SKM-1 (cell line): ENCODE measurements around the gene DECR2.
"Not testable (repeated sequence)": the region's sequence is repeated elsewhere in the genome, so short reads cannot be mapped to it uniquely, and the experiment has no call there.

Source experiments
- DNase-seq: peaks from one replicate; lab custom pipeline; 2025; ENCODE audit not compliant: unreplicated experiment; lab: John Stamatoyannopoulos, UW

DECR2 gene

DNA sequence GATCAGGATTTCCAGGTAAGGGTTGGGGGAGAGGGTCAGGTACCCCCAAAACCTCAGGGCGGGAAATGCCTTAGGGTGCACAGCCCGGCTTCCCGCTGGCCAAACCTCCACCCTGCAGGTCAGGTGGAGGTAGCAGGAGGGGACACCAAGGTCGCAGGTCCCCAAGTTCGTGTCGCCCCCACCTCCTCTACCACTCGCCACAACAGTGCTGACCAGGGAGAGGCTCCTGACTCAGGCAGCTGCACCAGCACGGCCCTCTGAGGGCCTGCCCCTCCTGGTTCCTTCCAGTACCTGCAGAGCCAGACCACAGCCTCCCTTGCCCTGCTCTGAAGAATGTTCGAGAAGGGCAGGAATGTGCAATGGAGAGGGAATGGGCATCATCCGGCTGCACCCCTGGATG, 35.2 kb upstream of the DECR2 start:
- DNase-seq, result no peak

DNA sequence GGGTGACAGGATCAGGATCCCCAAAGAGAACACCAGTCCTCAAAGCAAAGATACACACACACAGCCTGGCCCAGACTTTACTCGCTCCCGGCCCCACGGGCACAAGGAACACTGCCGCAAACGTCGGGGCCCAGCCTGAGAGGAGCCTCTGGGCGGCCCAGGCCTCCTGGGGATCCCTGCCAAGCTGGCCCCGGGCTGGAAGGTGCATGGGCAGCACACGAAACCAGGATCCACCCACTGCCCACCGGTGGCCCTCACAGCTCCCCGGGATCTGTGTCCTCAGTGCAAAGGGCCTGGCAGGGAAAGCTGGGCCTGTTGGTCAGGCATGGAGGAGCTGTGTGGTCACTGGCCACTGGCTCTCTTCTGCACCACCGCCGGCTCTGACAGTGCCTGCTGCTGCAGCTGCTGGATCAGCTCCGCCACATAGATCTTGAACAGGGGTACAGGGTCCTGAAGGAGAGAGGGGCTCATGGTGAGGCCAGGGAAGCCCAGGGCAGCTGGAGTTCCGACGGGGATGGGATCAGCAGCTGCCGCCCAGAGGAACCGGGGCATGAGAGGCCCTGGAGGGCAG, 34.3 kb upstream of the DECR2 start:
- DNase-seq, result no peak

DNA sequence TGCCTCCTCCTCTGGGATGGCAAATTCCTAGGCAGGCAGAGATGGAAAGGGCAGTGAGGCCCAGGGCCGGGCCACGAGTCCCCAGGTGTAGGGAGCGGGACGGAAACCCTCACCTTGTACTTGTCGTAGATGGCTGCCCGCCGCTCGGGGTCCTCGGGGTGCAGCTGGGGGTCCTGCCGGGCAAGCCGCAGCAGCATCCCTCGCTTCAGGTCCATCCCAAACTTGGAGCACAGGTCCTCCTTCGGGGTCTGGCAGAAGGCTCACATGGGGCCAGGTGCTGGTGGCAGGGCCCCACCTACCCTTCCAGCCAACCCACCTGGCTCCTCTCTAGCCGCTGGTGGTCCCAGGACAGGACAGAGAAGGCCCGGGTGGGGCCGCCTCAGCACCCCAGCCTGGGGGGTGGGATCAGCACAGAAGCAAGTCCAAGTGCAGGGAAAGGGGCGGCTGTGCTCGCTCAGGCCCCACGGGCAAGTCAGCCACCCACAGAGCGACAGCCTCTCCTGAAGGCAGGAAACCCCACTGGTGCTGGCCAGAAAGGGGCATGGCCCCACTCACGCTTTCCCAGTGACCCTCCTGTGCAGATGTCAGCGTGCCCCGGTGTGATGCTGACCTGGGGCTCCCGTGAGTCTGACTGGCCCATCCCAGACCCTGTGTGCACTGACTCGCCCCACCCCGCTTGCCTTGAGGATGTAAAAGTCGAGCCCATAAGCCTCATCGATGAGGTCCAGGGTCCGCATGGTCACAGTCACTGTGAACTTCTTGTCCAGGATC, 33.1 kb upstream of the DECR2 start:
- DNase-seq, result no peak

DNA sequence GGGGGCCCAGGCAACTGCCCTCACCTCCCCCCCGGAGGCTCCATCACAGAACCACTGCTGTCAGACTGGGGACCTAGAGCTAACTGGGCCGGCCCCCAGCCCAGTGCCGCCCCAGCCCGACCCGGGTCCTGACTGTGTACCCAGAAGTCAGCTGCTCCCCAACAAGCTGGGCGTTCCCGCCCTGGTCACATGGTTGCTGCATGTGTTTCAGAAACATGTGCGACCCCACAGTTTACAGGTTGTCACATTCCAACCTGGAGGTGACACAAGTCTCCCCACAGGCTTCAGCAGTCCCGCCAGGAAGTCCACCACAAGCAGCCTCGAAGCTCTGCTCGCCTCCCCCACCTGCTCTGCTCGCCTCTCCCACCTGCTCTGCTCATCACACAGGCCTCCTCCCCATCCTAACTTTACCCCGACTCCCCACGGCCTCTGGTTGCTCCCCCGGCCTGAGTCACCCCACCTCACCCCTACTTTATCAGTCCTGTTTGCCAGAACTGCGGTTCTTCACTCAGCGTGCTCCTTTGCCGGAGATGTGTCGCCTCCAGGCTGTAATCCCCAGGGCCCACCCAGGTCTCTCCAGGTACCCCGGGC, 32.3 kb upstream of the DECR2 start:
- no peak for DNase-seq

DNA sequence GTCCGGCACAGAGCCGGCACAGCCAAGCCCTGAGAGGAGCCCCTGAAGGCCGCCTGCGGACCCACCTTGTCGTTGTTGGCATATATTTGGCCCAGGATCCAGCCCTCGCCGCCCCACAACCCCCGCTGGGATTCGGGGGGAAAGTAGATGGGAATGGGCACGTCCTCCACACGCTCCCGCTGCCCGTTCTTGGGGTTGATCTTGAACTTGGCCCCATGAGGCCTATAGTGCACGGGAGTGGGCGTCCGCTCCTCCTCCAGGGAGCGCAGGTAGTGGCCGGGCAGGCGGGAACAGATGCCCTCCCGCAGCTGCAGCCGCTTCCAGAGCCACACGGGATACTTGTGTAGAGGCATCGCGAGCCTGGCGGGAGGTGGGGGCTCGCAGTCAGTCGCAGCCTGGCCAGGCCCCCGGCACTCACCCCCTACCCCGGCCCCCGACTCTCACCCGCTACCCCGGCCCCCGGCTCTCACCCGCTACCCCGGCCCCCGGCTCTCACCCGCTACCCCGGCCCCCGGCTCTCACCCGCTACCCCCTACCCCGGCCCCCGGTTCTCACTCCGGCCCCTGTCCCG, 31.7 kb upstream of the DECR2 start:
- no peak for DNase-seq

DNA sequence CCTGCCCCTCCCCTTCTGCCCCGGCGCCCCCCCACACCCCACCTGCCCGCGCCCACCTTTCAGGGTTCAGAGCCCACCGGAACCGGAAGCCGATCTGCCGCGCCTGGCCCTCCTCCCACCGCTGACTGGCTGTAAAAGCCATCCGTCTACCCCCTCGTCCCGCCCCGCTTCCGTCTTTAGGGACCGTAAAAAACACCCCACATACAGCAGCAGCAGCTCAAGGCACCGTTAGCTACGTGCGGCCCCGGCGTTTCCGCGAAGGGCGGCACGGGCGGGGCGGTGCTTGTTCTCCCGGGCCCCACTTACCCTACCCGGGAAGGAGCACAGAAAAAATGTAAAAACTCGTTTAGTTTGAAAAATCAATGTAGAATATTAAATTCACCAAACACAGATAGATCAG, 31.2 kb upstream of the DECR2 start, which contains the start of gene MRPL28:
Gene MRPL28, minus strand, starts transcription at position 96 of the 400 bp plus-strand sequence. CDS start 320 bp downstream, outside the sequence.
- DNase-seq, result peak; percentile 88

DNA sequence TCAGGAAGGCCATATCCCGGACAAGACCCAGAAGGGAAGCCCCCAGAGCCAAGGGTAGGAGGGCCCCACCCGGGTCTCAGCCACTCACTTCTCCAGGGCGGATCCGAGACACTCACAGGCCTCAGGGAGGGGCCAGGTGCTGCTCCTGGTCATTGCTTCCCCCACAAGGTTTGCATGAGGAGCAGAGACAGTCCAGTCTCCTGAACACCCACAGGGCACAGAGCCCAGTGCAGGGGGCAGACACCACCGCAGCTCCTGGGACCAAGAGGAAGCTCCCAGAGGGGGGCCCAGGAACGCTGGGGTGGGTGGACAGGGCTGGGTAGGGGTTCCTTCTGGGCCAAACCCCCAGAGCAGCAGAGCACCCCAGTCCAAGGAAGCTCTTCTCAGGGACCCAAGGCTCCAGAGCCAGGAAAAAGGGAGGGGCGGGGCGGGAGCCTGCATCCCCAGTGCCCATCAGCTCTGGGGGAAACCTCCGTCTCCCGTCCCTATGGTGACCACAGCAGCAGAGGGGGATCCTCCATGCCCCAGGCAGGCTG, 30.6 kb upstream of the DECR2 start:
- DNase-seq, result no peak

DNA sequence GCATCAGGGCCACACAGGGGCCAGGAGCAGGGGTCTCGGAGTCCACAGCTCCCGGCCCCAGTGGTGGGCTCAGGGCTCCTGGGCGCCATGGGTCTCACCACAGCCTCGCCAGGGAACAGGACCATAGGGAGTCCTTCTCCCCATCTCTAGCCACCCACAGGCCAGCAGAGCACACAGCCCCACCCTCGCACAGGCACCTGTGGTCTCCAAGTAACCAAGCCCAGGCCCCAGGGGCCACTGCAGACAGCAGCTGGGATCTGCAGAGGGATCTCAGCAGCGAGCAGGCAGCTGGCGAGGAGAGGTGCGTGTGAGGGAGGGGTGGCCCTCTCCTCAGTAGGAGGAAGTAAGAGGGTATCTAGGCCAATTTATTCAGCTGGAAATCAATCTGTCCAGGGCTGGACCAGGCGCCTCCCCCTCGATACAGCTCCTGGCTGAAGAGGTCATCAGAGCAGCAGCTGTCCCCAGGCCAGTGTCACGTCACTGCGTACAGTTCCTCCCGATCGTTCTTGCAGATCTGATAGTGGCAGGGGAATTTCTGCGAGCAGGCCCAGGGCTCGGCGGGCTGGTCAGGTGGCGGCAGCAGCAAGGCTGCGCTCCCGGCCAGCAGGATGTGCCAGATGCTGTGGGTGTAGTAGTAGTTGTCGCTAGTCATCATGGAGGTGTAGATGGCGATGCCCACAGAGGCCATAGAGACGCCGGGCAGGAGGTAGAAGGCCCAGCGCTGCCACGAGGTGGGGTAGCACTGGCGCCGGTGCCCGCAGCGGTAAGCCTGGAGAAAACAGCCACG, 30.0 kb upstream of the DECR2 start:
- DNase-seq, result no peak

DNA sequence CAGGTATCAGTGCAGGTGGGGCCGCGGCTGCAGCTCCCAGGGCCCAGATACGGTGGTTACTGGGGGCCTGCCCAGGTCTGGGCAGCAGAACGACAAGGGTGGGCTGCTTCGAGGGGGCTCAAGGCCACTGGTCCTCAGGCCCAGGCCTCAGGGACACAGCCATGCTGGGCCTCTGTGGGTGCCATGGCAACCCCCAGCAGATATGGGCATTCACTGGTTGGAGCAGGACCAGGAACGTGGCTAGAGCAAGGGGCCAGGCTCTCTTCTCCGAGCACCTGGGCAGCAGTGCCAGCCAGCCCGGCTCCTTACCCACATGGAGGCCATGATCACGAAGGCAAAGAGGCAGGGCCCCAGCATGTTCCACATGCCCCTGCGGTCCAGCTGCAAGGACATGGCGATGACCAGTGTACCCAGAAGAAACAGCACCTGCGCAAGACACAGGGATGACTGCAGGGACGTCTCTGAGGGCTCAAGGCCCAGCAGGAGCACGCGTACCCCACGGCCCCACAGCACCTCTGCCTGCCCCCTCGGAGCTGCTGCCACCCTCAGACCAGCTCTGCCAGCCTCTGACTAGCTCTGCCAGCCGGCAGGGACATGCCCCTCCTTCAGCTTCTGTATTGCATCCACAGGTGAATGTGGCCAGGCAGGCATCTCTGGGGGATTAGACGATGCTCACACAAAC, 29.2 kb upstream of the DECR2 start:
- no peak for DNase-seq

DNA sequence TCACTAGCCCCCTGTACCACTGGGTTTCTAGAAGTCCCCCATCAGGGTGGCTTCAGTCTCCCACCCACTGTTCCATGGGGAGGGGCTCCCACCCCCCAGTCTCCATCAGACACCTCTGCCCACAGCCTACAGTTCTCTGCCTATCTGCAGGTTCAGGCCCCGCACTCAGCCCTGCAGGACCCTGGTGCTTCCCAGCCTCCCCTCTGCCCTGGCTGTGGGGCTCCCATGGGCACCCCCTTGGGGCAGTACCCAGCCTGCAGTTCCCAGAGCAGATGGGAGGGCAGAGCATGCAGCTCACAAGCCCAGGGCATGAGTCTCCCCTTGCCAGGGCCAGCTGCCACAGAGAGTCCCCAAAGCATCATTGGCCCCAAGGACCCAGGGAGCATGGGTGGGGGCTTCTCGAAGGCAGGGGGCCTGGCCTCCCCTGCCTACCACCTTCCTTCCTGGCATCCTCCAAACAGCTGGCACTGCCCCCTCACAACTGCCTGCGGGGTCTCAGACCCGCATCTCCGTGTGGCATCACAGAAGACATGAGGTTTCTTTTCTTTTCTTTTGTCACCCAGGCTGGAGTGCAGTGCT, 28.6 kb upstream of the DECR2 start:
- no peak for DNase-seq

DNA sequence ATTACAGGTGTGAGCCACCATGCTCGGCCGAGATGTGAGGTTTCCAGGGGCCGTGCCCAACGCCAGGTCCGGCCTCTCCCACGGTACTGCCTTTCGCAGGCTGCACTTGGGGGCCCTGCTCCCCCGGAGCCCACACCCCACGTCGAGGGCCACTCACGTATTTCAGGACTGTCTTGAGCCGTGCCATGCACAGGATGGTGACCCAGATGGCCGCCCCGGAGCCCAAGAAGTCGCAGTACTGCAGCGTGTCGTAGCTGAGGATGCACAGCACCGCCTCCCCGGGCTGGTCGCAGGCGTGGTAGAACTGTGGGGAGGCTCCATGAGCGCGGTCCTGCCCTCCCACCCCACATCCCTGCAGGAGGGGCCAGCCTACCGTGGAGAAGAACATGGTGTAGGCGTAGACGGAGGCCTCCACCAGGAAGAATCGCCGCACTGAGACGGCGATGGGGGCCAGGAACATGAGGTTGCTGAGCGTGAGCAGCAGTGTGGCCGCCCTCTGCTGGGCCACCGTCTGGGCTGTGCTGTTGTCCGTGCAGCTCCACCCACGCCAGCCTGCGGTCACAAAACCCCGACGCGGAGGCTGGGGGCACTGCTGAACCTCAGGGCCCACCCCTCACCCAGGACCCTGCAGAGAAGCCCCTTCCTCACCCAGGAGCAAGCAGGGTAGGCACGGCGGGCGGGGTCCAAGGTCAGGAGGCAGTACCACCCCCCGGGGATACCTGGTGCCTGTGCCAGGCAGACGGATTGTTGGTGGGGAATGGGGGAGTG, 27.7 kb upstream of the DECR2 start:
- no peak for DNase-seq

DNA sequence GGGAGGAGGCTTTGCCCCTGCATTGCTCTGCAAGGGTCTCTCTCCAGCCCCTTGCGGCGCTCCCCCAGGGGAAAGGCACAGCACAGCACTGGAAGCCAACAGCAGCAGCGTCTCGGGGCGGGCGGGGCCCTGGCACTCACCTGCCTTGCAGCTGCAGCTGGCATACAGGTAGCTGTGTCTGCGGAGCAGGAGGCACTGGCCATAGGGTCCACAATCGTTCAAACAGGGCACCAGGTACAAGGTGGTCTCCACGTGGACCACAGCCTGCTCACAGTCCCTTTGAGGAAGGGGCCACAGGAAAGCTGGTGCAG, 27.1 kb upstream of the DECR2 start:
- DNase-seq, result no peak

DNA sequence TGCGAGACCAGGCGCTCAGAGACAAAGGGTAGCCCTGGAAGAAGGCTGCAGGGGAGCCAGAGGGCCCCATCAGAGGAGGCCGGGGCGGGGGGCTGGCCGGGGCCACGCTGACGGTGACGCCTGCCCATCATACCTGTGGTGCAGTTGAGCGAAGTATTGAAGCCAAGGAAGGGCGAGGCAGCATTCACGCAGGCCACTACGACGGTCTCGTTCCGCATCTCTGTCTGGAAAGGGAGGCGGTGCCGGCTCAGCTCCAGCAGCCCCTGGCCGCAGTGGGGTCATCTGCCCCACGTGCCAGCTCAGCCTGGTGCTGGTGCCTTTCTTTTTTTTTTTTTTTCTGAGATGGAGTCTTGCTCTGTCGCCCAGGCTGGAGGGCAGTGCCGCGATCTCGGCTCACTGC, 26.5 kb upstream of the DECR2 start:
- no peak for DNase-seq

DNA sequence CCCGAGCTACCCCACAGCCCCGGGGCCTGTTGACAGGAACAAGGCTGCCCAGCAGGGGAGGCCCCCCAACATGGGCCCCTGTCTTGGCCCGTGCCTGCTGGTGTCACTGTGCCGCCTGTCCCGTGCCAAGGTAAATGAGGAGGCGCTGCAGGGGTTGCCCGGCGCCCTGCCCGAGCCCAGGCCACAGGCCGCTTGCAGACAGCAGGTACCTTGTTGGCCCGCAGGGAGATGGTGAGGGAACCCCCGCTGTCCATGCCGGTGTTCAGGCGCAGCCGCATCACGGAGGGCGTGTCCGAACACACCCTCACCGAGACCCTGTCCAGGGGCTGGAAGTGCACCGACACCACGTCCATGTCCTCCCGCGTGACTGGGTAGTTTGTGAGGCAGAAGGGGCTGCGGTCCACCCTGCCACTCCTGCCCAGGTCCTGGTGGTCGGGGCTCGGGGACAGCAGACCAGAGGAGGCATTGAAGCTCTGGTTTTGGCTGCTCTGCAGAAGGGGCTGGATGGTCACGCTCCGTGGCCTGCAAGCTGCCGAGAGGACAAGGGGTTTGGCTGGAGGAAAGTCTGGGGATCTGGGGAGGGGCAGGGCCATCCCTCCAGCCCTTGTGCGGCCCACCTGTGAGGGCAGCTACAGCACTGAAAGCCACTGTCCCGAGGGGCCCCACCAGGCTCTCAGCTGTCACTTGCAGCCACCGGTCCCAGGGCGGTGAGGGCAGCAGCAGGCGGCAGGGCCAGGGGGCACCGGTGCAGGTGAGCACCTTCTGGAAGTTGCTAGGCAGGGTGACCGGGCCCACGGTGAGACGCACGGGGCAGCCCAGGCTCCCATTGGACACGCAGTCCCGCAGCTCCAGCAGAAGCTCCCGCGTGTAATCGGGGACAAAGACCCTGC, 25.5 kb upstream of the DECR2 start:
- no peak for DNase-seq

DNA sequence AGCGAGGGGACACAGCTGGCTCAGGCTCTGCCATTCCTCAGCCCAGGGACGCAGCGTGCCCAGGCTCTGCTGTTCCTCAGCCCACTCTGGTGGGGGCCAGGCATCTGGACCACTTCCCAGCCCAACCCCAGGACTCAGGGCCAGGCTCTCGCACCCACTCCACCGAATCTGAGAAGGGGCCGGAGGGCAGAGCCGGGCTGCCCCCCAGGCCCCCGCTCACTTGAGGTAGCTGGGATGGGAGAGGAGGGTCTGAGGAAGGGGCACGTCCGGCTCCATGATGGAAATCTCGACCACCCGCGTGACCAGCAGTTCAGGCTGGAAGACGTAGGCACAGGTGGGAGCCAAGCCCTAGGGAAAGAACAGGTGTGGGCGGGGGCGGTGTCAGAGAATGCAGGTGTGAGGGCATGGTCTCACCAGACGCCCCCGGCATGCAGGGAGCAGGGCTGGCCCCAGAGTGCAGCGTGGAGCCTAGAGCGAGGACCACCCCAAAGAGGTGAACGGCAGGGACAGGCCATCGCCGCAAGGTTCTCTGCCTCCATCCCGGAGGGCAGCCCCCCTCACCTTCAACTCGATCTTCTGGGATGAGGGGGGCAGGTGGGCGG, 24.8 kb upstream of the DECR2 start:
- DNase-seq, result no peak

DNA sequence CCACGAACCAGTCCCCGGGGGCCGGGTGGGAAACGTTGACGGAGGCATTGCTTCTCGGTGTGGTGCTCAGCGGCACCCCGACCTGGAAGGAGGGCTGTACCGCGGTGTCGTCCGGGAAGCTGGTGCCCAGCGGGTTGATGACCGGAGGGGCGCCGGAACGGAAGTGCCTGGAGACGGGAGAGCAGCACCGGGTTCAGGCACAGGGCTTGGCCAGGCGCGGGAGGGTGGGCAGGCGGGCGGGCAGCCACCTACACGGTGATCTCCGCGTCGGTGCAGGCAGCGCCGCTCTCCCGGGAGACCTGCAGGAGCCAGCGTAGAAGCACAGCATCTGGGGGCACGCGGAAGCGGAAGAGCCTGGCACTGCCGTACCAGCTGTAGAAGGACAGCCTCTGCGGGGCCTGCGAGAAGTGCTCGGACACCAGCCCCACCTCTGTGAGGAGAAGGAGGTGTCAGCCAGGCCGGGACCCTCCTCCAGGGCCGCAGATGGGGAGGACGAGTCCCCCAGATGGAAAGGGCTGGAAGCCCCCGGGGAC, 24.2 kb upstream of the DECR2 start:
- no peak for DNase-seq

DNA sequence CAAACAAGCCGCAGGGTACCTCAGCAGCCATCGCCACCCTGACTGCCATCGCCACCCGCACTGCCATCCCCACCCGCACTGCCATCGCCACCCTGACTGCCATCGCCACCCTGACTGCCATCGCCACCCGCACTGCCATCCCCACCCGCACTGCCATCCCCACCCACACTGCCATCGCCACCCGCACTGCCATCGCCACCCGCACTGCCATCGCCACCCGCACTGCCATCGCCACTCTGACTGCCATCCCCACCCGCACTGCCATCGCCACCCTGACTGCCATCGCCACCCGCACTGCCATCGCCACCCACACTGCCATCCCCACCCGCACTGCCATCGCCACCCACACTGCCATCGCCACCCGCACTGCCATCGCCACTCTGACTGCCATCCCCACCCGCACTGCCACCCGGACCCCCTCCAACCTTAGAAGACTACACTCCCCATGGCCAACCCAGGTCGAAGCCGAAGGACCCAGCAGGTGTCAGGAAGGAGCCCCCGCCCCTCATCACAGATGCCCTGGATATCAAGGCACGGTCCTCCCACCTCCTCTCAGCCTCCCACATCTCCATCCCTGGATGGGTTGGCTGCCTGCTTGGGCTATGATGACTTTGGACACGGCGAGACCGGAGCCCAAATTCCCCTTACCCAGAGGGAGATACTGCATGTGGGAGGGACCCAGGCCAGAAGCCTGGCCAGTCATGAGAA, 23.4 kb upstream of the DECR2 start:
- not testable (repeated sequence) for DNase-seq
